HG03460 (cell line): Measurements from ENCODE around the gene ABHD16B.
"Not testable (repeated sequence)": the region's sequence is repeated elsewhere in the genome, so short reads cannot be mapped to it uniquely, and the experiment has no call there.

Experiments used
- ATAC-seq: cut with Tn5 transposase; IDR thresholded peaks from one replicate; pipeline ENCODE4 v1.9.1; 2021; ENCODE audit not compliant: unreplicated experiment

The ABHD16B gene

DNA sequence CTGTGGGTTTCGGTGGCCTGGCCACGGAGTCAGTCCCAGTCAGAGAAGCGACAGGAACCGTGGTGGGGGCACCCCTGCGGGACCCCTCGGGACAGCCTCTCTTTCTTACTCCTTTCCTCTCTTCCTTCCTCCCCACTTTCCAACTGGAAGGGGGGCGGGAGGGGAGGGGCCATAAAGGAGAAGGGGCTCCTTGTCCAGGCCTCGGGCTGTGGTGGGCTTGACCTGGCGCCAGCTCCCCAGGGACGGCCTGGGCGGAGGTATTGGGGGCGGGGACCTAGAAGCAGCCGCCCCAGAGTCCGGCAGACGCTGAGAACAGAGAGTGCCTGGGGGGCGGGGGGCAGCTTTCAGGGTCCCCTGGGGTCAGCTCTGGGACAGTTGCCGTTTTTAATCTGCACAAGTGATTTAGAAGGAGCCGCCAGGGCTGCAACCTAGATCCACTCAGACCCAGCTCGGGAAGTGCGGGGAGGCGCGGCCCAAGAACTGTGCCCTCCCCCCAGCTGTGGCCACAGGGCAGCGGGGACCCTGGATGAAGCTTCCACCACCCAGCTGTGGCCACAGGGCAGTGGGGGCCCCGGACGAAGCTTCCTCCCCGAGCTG is 6.4 kb upstream of the ABHD16B start:
- ATAC-seq: no peak

DNA sequence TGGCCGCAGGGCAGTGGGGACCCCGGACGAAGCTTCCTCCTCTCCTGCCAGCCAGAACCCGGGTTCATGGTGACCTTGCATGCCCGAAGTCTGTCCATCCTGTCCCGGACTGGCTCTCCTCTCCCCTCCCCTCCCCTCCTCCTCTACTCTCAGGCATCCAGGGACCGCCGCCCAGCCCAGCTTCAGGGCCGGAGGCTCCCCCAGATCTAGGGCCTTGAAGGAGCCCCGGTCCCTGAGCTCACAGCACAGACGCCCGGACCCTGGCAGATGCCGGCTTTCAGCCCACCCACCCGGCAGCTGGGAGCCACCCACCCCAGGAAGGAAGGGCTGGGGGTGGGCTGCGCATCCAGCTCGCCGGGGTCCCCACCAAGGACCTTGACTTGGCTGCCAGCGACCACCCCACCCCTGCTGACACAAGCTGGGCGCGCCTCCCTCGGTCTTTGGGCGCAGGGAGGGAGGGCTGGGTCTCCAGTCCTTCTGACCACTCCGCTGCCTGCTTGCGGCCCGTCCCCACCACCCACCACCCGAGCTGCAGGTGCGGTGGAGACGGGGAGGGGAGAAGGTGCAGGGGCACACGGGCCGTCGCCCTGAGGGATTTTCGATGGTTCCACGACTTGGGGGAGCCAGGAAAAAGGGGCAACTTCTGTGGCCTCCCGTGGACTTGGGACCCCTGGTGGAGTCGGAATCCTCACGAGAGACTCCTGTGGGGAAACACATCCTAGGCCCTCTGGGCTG is 5.8 kb upstream of the ABHD16B start:
- ATAC-seq: no peak

DNA sequence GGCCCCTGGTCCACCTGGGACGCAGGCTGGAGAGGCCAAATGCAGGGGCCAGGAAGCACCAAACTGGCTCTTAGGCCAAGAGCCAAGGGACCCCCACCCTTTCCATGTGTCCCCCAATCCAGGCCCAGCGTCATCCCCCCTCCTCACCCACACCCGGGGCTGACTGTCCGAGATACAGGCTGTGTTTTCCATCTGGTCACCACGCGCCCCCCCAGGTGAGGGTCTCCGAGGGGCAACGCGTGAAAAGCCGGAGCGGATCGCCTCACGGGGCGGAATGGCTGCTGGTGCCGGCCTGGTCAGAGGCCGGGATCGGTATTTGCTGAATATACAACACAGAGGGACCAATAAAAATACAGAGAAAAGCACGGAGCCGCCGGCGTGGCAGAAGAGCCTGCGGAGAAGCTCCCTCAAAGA is 5.2 kb upstream of the ABHD16B start:
- no peak for ATAC-seq

DNA sequence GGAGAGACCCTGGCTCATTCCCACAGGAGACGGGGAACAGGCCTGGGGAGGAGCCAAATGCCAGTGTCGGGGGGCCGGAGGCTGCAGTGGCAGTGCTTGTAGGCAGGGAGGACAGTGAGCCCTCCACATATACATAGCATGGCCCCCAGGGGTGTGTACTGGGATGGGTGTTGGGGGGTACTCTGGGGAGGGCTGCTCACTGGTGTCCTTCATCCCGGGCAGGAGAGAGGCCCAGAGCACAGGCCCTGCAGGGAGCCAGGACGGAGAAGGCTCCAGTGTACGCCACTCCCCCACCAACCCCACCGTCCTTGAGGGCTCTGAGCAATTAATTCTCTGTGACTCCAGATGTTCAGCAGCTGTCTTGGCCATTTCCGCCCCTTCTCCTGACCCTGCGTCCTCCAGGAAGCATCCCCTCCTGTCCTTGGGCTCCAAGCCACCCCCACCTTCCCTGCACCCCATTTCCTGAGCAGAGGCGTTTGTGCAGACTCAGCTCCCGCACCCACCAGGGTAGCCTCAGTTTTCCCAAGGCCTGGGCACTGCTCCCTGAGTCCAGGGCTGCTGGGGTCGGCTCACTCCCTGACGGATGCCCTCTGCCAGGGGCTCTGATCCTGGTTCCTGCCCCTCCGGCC is 3.4 kb upstream of the ABHD16B start:
- no peak for ATAC-seq

DNA sequence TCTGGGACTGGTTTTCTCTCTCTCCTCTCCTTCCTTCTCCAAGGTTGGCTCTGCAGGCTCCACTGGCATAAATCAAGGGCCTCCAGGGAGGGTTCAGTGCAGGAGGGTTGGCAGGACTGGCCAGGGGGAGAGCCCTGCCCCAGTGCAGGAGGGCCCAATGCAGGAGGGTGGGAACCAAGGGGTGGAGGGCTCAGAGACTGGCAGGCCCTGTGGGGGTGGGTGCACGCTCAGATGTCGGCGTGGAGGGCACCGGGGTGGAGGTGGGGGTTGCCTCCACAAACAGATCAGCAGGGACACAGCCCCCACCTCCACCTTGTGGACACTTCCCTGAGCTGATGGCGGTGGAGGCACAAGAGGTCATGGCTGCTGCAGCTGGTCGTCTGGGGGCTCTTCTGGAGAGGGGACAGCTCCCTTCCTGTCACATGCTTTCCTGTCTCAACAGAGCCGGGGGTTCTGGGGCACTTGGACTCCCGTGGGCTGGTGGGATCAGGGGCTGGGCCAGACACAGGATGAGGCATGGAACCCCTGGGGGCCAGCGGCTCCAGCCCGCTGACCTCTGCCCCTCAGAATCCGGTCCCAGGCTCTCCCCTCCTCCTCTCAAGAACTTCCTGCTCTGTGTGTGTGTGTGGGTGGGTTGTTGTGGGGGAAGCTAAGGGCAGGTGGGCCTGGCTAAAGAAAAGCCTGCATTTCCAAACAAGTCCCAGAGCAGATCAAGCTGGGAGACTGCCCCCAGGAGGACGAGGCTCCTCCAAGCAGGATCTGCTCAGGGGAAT is 2.7 kb upstream of the ABHD16B start:
- no peak for ATAC-seq

DNA sequence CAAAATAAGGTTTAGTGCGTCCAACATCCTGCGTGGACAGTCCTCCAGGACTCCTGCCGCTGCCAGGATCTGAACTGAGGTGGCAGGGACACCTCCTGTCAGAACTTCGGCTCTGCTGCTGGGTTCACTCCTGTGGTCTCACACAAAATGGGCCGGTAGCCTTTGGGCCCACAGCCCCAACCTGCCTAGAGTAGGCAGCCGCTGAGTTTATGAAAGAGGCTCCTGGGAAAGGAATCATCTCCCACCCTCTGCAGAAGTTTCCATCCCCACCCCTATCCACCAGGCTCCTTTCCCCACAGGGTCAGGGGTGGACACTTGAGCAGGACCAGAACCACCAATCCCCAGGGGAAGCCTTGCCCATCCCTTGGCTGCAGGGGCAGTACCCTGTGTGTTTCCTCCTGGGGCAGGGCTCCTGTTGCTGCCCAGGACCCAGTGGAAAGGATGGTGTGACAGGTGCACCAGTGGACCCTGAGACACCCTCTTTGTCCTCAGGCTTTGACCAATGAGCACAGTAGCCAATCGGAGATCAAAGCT is 2.1 kb upstream of the ABHD16B start:
- no peak for ATAC-seq

DNA sequence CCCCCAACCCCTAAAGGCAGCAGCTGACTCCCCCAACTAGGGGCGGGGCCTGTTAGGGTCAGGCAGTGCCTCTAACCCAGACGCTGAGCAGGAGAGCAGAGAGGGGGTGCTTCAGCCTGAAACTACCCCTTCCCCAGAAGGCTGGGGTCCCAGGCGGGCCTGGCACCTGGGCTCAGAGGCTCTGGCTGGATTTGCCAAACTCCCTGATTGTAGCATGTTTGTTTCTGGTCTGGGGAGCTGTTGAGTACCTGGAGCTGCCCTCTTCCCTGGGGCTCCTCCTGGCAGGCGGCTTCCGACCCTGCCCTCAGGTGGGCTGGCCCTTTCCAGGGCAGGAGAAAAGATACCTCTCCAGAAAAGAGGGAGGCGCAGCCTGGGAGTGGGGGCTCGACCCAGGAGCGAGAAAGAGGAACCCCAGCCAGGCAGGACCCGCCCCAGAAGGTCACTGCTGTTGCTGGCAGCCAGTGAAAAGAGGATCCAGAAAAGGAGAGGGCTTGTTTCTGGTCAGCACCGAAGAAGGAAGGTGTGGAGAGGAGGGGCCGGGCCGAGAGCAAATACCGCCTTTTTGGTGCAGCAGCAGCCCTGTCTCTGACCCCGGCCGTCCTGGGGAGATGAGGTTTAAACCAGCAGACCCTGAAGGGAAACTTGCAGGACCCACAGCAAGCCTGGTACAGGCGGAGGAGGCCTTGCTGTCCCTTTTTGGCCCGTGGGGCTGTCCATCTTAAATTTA is 810 bp upstream of the ABHD16B start:
- ATAC-seq: no peak

DNA sequence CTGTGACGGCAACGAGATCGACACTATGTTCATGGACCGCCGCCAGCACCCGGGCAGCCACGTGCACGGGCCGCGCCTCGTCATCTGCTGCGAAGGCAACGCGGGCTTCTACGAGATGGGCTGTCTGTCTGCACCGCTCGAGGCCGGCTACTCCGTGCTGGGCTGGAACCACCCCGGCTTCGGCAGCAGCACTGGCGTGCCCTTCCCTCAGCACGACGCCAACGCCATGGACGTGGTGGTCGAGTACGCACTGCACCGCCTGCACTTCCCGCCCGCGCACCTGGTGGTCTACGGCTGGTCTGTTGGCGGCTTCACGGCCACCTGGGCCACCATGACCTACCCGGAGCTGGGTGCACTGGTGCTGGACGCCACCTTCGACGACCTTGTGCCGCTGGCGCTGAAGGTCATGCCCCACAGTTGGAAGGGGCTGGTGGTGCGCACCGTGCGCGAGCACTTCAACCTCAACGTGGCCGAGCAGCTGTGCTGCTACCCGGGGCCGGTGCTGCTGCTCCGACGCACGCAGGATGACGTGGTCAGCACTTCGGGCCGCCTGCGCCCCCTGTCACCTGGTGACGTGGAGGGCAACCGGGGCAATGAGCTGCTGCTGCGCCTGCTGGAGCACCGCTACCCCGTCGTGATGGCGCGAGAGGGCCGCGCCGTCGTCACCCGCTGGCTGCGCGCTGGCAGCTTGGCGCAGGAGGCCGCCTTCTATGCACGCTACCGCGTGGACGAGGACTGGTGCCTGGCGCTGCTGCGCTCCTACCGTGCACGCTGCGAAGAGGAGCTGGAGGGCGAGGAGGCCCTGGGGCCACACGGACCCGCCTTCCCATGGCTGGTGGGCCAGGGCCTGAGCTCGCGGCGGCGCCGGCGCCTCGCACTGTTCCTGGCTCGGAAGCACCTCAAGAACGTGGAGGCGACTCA is 943 bp downstream of the ABHD16B start:
- no peak for ATAC-seq

DNA sequence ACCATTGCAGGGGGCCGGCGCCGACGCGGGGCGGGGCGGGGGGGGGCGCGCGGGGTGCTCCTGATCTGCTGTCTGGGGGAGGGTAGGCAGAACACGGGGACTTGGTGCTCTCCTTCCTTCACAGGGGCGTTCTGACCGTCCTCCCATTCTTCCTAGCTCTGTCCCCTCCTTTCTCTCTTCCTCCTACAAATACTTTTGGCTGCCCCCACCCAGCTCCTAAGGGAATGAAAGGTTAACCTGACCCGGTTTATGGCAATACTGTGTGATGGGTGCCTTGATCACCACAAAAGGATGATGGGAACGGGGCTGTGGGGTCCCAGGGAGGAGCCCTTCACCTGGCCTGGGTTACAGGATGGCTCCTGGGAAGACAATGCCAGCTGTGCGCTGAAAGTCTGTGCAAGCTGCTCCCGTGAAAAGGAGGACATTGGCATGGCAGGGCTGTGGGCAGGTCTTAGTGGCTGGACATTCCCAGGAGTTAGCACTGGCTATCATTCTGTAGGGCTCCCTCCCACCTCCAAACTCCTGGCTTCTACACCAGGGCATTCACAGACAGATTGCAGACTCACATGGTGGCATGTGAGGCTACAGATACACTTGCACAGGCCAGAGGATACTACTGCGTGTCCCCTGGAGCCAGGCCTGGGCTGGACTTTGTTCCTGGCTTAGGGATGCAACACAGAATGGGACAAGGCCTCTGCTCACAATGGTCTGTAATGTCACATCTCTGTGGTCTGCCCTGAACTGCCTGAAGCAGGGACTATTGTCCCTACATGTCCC is 1.9 kb downstream of the ABHD16B start:
- no peak for ATAC-seq

DNA sequence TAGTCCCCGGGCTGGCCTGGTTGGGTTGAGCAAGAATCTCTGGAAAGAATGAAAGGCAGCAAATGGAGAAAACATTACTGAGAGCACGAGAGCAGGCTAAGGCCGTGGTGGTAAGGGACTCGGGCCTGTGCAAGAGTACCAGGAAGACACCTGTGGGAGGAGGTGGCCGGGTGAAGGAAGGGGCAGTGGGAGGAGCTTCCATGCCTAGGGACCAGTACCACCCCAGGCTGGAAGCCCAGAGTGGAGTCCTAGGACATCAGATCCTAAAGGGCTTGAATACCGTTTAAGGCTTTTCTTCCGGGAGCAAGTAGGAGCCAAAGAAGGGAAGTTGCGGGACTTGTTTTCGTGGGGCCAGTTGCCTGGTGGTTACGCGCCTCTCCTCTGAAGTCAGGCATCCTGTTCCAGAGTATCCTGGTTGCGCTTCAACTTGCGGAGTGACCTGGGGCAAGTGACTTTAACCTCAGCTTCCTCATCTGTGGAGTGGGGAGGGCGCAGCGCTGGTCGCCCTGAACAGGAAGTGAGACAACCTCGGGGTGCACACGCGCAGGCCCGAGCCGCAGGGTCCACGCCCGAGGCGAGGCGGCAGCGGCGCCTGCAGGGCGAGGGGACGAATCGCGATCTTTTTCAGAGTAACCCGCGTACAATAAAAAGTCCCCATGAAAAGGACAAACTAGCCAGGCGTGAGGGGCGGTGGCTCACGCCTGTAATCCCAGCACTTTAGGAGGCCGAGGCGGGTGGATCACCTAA is 2.7 kb downstream of the ABHD16B start:
- ATAC-seq: peak; percentile 67

DNA sequence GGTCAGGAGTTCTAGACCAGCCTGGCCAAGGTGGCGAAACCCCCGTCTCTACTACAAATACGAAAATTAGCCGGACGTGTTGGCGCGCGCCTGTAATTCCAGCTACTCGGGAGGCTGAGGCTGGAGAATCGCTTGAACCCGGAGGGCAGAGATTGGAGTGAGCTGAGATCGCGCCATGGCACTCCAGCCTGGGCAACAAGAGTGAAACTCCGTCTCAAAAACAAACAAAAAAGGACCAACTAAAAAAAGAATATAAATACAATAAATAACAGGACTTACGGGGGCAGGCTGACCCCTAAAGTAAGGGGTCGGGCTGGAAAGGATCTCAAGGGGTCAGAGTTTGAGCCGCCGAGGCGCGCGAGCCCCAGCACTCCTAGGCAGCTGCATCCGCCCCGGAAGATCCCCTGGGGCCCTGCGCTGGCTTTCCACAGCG is 3.3 kb downstream of the ABHD16B start:
- ATAC-seq: no peak

DNA sequence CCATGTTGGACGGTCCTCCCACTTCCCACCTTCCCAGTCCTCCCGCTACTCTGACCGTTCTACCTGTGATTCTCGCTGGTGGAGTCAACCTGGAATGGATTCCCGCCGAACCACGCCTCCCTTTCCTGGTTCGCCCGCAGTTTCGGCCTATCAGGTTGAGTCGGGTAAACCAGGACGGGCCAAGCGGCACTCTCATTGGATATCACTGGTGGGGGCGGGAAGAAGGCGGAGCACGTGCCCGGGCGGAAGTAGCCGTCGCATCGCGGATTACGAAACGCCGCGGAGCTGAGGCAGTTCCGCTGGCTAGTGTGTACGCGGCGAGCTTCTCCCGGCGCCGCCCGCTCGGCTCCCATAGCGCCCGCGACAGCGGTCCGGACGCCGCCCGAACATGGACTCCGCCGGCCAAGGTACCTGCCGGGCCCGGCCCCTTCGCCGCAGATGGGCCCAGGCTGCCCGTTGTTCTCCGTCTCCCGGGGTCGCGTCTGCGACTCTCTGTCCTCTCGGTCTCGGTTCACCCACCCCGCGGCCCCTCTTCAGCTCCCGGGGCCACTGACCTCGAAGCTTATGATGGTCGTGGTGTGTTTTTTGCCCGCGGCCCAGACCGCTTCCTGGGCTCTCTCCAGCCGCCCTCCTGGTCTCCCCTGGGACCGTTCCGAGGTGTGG is 3.8 kb downstream of the ABHD16B start, which contains the start of gene TPD52L2:
TSS of gene TPD52L2 (plus strand) at position 293 of the 663 bp plus-strand sequence. CDS start at position 389, 96 bp downstream.
- peak; percentile 63 for ATAC-seq

DNA sequence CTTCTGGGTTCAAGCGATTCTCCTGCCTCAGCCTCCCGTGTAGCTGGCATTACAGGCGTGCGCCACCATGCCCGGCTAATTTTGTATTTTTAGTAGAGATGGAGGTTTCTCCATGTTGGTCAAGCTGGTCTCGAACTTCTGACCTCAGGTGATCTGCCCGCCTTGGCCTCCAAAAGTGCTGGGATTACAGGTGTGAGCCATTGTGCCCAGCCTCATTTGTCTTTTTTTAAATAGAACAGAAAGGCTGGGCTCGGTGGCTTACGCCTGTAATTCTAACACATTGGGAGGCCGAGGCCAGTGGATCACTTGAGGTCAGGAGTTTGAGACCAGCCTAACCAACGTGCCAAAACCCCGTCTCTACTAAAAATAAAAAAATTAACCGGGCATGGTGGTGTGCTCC is 5.7 kb downstream of the ABHD16B start:
- ATAC-seq: not testable (repeated sequence)

DNA sequence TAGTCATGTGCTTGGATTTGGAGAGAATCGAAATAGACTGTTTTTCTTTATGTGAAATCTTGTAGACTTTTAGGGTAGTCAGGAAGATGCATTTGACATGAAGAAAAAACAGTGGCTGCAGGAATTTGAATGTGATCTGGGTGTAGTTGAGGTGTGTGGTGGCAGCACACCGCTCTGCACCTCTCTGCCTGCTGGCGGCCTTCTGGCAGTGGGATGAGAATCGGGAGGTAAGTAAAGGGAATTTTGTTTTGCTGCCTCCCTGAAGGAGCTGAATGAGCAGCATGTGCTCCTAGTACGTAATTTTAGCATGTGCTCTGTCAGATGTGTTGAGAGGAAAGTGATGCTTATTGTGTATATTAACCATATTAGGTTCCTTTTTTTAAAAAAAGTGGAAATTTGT is 7.0 kb downstream of the ABHD16B start:
- no peak for ATAC-seq

DNA sequence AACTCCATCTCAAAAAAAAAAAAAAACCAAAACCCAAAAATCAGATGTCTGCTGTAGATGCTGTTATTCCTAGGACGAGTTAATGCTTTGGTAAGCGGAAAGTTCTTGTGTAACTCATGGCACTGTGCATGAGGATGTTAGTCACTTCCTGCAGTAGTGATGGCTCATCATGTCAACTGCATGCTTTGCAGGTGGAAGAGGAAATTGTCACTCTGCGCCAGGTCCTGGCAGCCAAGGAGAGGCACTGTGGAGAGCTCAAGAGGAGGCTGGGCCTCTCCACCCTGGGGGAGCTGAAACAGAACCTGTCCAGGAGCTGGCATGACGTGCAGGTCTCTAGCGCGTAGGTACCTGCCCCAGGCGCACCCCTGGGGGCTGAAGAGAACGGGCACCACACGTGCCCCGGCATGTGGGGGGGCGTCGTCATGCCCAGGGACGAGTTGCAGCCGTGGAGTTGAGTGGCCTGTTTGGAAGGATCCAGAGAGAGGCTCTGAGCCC is 12.2 kb downstream of the ABHD16B start:
- no peak for ATAC-seq

DNA sequence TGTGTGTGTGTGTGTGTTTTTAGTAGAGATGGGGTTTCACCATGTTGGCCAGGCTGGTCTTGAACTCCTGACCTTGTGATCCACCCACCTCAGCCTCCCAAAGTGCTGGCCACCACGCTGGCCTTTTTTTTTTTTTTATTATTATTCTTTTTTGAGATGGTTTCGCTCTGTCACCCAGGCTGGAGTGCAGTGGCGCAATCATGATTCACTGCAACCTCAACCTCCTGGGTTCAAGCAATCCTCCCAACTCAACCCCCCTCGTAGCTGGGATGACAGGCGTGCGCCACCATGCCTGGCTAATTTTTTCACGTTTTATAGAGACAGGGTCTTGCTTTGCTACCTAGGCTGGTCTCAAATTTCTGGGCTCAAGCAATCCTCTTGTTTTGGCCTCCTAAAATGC is 12.9 kb downstream of the ABHD16B start:
- not testable (repeated sequence) for ATAC-seq

DNA sequence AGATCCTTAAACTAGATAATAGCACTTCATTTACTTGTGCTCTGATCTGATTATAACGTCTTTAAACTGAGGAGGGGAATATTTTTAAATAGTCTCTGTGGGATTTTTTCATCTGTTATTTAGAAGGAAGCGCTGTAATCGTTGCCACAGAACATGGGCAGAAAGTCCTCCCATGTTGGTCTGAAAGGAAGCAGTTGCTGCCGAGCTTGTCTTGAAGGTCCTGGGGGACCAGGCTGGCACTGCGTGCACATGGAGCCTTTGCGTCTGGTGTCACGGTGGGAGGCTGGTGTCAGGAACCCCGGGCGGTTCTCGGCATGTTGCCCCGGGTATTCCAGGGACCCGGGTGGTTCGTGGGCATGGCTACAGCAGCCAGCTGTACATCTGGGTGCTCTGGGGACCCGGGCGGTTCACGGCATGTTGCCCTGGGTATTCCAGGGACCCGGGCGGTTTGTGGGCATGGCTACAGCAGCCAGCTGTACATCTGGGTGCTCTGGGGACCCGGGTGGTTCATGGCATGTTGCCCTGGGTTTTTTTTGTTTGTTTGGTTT is 15.3 kb downstream of the ABHD16B start:
- no peak for ATAC-seq
